ENCODE measurements around the gene TLE6.

TLE6 gene

DNA sequence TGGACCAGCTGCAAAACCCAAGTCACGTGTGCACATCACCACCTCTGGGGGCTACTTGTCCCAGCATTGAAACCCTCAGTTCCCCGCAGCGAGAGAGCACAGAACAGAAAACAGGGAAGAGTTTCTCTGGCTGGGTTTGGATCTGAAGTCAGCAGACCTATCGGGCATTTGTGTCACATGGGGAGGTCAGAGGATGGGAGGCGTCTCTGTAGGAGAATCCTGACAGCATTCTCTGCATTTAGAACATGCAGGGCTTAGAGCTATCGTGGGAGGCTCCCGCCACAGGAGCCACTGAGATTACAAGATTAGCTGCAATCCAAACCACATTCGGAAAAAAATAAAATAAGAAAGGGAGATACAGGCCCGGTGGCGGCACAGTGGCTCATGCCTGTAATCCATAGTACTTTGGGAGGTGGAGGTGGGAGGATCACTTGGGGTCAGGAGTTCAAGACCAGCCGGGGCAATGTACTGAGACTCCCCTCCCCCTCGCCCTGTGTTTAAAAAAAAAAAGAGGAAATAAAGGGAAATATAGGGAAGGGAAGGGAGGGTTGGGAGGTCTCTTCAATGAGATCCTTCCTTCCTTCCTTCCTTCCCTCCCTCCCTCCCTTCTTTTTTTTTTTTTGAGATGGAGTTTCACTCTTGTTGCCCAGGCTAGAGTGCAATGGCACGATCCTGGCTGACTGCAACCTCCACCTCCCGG is 2.9 kb upstream of the TLE6 start:
- no peaks in the 10 kb centered on the region for H3K27me3 ChIP-seq (ENCODE audit: insufficient read depth, low read length, poor library complexity)
- no peak overlapping the region for H2AFZ ChIP-seq (ENCODE audit: low read depth, low read length)
- H4K20me1 ChIP-seq (ENCODE audit: insufficient read depth, low read length), result no peaks in the 10 kb centered on the region
- ATAC-seq (ENCODE audit: insufficient read depth, low read depth), result no peak
- DNase-seq, result peak; percentile 37
- H3K79me2 ChIP-seq (ENCODE audit: insufficient read depth, low read length), result no peaks in the 10 kb centered on the region
- no peaks in the 10 kb centered on the region for H3K36me3 ChIP-seq (ENCODE audit: insufficient read depth, low read length)
- no peak overlapping the region for H3K27ac ChIP-seq (ENCODE audit: low read length)
- peaks cover 18% of the 10 kb centered on the region for H3K4me1 ChIP-seq (ENCODE audit: insufficient read depth, low read length)
- no peak overlapping the region for H3K4me3 ChIP-seq (ENCODE audit: low read depth in 1 of 2, low read length in 2 of 2)
- no peak overlapping the region for H3K9ac ChIP-seq (ENCODE audit: low read depth, low read length)
- TF ChIP-seq EZH2 (IDR thresholded peaks at IDR 0.05; ENCODE audit: borderline replicate concordance, low read depth, low read length, severe bottlenecking), result no peak
- TF ChIP-seq, protein P1, sequence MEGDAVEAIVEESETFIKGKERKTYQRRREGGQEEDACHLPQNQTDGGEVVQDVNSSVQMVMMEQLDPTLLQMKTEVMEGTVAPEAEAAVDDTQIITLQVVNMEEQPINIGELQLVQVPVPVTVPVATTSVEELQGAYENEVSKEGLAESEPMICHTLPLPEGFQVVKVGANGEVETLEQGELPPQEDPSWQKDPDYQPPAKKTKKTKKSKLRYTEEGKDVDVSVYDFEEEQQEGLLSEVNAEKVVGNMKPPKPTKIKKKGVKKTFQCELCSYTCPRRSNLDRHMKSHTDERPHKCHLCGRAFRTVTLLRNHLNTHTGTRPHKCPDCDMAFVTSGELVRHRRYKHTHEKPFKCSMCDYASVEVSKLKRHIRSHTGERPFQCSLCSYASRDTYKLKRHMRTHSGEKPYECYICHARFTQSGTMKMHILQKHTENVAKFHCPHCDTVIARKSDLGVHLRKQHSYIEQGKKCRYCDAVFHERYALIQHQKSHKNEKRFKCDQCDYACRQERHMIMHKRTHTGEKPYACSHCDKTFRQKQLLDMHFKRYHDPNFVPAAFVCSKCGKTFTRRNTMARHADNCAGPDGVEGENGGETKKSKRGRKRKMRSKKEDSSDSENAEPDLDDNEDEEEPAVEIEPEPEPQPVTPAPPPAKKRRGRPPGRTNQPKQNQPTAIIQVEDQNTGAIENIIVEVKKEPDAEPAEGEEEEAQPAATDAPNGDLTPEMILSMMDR (IDR thresholded peaks at IDR 0.05; ENCODE audit: borderline replicate concordance, extremely low read depth, low read length, poor library complexity, severe bottlenecking), result no peak
- no peak overlapping the region for H3K4me2 ChIP-seq (ENCODE audit: insufficient read depth, low read length)
- no peaks in the 10 kb centered on the region for H3K9me3 ChIP-seq (ENCODE audit: insufficient read depth, low read length, severe bottlenecking)

DNA sequence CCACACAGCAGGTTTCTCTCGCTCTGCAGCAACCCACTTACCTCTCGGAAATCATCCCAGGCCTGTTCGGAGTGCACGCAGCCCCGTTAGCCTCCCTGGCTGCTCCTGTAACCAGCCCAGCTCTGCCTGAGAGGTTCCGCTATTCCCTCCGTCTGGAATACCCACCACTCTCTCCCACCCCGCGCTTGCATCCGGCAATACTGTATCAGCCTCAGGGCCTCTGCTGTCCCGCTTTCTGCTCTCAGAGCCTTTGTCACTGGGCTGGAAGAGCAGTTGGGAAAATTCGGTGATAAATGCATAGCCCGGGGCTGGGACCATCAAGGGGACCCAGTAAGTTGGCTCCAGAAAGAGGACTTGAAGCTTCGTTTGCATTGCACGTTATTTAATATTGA is 759 bp upstream of the TLE6 start:
- Histone ChIP-seq H3K4me3 (ENCODE audit: low read depth in 1 of 2, low read length in 2 of 2) (peak overlapping the region; percentile 31 to 68), H3K9me3 (ENCODE audit: insufficient read depth, low read length, severe bottlenecking) (no peaks in the 10 kb centered on the region), H4K20me1 (ENCODE audit: insufficient read depth, low read length) (no peaks in the 10 kb centered on the region), H3K36me3 (ENCODE audit: insufficient read depth, low read length) (no peaks in the 10 kb centered on the region), H3K4me1 (ENCODE audit: insufficient read depth, low read length) (peaks cover 18% of the 10 kb centered on the region), H3K9ac (ENCODE audit: low read depth, low read length) (peak overlapping the region; percentile 53), H3K4me2 (ENCODE audit: insufficient read depth, low read length) (peak overlapping the region; percentile 90), H3K27me3 (ENCODE audit: insufficient read depth, low read length, poor library complexity) (no peaks in the 10 kb centered on the region), H3K27ac (ENCODE audit: low read length) (peak overlapping the region; percentile 65), H2AFZ (ENCODE audit: low read depth, low read length) (peak overlapping the region; percentile 85), H3K79me2 (ENCODE audit: insufficient read depth, low read length) (no peaks in the 10 kb centered on the region)
- no peak for DNase-seq
- no peak for ATAC-seq (ENCODE audit: insufficient read depth, low read depth)
- TF ChIP-seq EZH2 (IDR thresholded peaks at IDR 0.05; ENCODE audit: borderline replicate concordance, low read depth, low read length, severe bottlenecking), result no peak
- TF ChIP-seq, protein P1 (IDR thresholded peaks at IDR 0.05; ENCODE audit: borderline replicate concordance, extremely low read depth, low read length, poor library complexity, severe bottlenecking), result no peak

DNA sequence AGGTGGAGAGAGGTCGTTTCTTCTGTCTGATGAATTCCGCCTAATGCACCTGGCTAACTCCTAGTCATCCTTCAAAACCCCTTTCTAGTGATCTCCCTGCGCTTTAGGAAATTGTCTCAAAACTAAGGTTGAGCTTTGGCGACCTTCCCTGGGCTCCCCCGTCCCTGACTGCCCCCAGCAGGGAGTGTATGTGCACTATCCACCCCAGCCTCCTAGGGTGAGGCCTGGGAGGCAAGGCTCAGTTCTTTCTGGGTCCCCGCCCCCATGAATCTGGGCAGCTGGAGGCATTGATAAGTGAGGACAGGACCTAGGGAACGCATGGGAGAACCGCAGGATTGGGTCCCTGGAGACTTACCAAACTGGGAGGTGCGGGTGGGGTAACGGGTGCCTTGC is 378 bp downstream of the TLE6 start:
- Histone ChIP-seq H4K20me1 (ENCODE audit: insufficient read depth, low read length) (no peaks in the 10 kb centered on the region), H3K27ac (ENCODE audit: low read length) (no peak overlapping the region), H3K9ac (ENCODE audit: low read depth, low read length) (0 out of 2 replicates have a peak overlapping the region, but pooled peaks have one; percentile 5), H3K36me3 (ENCODE audit: insufficient read depth, low read length) (no peaks in the 10 kb centered on the region), H3K4me2 (ENCODE audit: insufficient read depth, low read length) (peak overlapping the region; percentile 90), H2AFZ (ENCODE audit: low read depth, low read length) (peak overlapping the region; percentile 57), H3K79me2 (ENCODE audit: insufficient read depth, low read length) (no peaks in the 10 kb centered on the region), H3K9me3 (ENCODE audit: insufficient read depth, low read length, severe bottlenecking) (no peaks in the 10 kb centered on the region), H3K27me3 (ENCODE audit: insufficient read depth, low read length, poor library complexity) (no peaks in the 10 kb centered on the region), H3K4me1 (ENCODE audit: insufficient read depth, low read length) (peaks cover 18% of the 10 kb centered on the region), H3K4me3 (ENCODE audit: low read depth in 1 of 2, low read length in 2 of 2) (peak overlapping the region in 1 of 2 experiments; percentile 53; a peak in 2 of 4 replicates)
- TF ChIP-seq, protein P1 (IDR thresholded peaks at IDR 0.05; ENCODE audit: borderline replicate concordance, extremely low read depth, low read length, poor library complexity, severe bottlenecking), result no peak
- no peak for TF ChIP-seq EZH2 (IDR thresholded peaks at IDR 0.05; ENCODE audit: borderline replicate concordance, low read depth, low read length, severe bottlenecking)
- ATAC-seq (ENCODE audit: insufficient read depth, low read depth) (no peak), DNase-seq (no peak)
